Measurements from ENCODE around the gene TTLL11. TPM values are rescaled to one million over a fixed set of nuclear protein-coding genes. Genes with fewer than 3 reads are reported as not detected.
A peak's percentile ranks its signal among the peaks of the same experiment; 100 is the strongest.

TTLL11 gene
- total RNA-seq, 1 donor from 2014 or later, result 1.9 TPM

DNA sequence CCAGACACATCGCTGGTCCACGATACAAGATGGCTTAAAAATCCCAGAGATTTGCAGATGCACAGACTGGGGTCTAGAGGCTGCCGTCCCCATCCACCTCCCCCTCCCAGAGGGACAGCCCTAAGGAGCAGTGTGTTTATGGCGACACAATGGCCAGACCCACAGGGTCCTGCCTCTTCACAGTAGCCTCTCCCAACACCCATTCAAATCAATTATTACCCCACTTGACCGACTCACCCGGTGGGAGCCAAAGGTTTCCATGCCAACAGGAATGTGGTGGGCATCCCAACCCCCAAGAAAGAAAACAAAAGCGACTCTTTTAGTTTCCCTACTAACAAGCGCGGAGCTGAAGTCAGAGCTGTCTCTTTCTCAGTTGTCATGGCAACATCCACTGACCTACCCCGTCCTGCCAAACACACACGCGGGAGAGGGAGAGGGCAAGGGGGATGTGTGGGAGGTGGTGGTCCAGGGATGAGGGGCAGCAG is 209.0 kb downstream of the TTLL11 start:
- DNase-seq (ENCODE audit: low read depth in 2 of 2), result no peak

DNA sequence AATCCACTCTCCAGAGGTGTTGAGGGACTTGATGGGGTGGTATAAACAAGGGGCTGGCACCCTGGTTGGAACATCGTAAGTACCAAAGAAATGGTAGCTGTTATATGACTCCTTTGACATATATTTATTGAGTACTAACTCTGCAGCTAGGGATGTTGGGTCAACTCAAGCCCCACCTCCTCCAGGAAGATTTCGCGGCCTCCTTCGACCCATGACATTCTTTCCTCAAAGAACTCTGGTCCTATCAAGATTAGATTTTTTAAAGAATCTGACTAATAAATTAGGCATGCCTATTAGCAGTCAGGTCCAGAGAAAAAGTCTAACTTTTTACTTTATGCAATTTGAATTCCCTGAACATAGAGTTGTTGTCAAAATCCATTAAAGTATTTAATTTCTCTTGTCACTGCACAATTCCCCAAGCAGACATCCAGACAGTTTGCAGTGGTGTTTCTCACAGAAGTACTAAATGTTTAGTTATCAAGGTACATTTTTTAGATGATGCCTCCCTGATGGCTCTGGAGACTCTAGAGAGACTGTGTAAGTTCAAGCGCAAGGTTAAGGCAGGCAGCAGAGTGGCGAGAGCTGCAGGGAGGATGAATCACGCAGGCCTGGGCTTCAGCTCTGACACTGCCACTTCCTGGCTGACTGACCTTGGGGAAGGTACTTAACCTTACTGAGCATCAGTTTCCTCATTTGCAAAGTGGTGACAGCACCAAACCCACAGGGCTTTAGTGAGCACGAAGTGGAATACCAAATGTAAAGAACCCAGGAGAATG is 209.6 kb downstream of the TTLL11 start:
- peak in 1 of 2 donors; percentile 52 for DNase-seq (ENCODE audit: low read depth in 2 of 2)

DNA sequence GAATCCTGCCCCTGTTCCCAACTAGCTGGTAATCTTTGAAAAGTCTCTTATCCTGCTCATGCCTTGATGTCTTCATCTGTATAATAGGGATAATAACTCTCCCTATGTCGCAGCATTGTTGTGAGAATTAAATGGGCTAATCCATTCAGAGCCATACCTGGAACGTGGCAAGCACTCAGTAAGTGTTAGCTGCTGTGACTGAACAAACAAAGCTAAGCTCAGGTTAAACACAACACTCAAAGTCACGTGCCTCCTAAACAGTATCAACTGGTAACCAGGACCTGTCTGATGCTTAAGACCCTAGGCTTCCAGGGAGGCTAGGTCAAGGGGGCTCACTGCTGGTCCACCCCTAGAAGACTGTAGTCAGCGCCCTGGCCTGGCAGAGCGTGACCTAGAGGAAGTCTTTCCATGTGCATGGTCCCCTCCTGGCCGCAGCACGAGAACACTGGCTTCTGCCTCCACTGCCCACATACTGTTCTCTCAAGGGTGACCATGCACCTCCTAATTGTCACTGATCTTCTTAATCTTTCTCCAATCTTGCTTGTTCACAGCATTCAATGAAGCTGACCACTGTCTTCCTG is 211.1 kb downstream of the TTLL11 start:
- DNase-seq (ENCODE audit: low read depth in 2 of 2), result no peak

DNA sequence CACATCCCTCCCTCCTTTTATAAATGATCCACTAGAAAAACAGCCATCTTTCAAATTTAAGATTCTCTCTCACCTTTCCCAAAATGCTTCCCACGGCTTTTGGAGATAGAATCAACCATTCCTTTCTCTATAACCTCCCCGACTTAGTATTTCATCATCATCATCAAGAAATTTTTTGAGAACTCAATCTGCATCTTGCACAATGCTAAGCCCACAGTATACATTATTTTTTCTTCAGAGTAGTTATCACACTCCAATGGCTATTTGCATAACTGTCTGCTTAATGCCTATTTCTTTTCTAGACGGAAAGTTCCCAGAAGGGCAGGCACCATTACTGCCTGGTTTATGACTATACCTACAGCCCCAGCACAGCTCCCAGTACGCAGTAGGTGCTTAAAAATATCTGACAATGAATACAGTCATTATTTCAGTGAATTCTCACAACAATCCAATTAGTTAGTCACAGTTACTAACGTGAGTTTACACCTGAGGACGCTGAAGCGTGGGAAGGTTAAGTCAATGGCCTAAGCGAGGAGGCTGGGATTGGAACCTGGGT is 212.7 kb downstream of the TTLL11 start:
- no peak for DNase-seq (ENCODE audit: low read depth in 2 of 2)

GRCh38 chr9:121878271-121878822 is 214.8 kb downstream of the TTLL11 start:
- DNase-seq (ENCODE audit: low read depth in 2 of 2), result no peak

- no peak for DNase-seq (ENCODE audit: low read depth in 2 of 2)
These were observed 216.3 kb downstream of the TTLL11 start for GRCh38 chr9:121876658-121877271.

- DNase-seq (ENCODE audit: low read depth in 2 of 2), result no peak
These were observed 216.9 kb downstream of the TTLL11 start for GRCh38 chr9:121876255-121876654.

DNA sequence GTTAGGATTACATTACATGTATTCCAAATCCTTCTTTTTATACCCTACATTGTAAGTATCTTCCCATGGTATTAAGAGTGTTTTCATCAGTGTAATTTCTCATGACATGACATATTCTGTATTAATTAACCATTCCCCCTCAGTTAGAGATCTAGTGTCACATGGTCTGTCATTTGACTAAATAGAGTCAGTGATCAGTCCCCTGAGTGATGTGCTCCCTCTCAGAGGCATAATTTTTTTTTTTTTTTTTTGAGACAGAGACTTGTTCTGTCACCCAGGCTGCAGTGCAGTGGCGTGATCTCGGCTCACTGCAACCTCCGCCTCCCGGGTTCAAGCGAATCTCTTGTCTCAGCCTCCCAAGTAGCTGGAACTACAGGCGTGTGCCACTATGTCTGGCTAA is 218.6 kb downstream of the TTLL11 start:
- DNase-seq (ENCODE audit: low read depth in 2 of 2), result no peak

GRCh38 chr9:121871431-121872025 is 221.6 kb downstream of the TTLL11 start:
- no peak for DNase-seq (ENCODE audit: low read depth in 2 of 2)

DNA sequence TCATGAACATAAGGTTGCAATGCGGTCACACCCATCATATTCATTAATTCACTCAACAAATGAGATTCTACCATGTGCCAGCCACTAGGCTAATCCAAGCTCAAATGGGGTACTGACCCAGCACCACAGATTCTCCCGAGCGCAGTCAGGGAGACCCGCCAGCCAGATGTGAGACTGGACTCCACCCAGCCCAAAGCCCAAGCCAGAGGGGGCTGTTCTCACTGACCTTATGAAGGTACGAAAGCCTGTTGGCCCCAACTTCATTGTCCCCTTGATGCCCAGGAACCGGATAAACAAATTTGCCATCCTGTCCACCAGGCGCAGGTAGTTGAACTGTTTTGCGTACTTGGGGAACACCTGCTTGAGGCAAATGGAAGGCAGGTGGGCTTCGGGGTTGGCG is 222.8 kb downstream of the TTLL11 start:
- no peak for DNase-seq (ENCODE audit: low read depth in 2 of 2)

DNA sequence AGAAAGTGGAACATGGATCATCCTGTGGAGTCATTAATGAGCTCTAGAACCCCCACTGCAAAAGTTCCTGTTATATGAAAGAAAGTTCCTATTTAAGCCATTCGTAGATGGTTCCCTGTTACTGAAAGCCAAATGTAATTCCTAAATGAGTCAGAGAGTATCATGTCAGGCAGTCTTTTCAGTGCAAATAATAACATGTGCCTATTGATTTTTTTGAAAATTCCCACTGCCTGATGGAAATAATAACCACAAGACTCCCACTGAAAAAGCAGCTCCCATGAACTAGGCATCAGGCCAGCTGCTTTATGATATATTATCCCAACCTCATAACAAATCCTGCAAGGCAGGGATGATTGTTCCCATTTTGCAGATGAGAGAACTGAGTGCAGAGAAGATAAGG is 224.5 kb downstream of the TTLL11 start:
- no peak for DNase-seq (ENCODE audit: low read depth in 2 of 2)

- no peak for DNase-seq (ENCODE audit: low read depth in 2 of 2)
These were observed 226.2 kb downstream of the TTLL11 start for GRCh38 chr9:121866927-121867326.

GRCh38 chr9:121865884-121866283 is 227.2 kb downstream of the TTLL11 start:
- DNase-seq (ENCODE audit: low read depth in 2 of 2), result no peak

DNA sequence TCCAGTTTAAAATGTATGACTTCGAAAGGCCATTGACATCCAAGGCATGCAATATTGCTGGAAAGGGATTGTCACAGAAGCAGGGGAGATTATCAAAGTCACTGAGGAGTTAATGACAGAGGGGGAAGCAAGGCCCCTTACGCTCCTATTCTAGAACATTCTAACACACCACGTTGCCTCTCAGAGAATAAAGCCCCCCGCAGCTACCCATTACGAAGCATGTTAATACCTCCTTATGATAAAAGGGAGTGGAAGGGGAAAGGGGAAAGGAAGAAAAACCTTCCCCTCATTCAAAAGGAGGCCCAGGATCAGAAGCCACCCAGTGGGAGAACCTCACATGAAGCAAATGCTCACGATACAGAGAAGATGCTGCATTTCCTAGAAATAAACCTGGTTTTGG is 228.0 kb downstream of the TTLL11 start:
- no peak for DNase-seq (ENCODE audit: low read depth in 2 of 2)

DNA sequence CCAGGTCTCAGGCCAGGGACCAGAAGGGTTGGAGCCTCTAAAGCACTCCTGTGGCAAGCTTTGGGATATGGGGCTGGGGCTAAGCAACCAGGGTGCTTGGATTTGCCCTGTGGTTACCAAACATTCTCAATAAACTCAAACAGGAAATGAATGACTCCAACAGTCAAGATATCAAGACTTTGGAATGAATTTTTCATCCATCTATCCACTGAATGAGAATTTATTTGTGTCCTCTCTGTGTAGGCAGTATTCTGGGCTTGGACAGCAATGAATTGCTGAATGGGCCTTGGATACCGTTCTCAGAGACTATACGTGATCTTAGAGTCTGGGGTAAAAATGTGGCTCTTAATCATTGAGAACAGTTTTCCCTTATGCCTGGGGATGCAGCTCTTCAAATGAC is 229.2 kb downstream of the TTLL11 start:
- DNase-seq (ENCODE audit: low read depth in 2 of 2), result no peak

DNA sequence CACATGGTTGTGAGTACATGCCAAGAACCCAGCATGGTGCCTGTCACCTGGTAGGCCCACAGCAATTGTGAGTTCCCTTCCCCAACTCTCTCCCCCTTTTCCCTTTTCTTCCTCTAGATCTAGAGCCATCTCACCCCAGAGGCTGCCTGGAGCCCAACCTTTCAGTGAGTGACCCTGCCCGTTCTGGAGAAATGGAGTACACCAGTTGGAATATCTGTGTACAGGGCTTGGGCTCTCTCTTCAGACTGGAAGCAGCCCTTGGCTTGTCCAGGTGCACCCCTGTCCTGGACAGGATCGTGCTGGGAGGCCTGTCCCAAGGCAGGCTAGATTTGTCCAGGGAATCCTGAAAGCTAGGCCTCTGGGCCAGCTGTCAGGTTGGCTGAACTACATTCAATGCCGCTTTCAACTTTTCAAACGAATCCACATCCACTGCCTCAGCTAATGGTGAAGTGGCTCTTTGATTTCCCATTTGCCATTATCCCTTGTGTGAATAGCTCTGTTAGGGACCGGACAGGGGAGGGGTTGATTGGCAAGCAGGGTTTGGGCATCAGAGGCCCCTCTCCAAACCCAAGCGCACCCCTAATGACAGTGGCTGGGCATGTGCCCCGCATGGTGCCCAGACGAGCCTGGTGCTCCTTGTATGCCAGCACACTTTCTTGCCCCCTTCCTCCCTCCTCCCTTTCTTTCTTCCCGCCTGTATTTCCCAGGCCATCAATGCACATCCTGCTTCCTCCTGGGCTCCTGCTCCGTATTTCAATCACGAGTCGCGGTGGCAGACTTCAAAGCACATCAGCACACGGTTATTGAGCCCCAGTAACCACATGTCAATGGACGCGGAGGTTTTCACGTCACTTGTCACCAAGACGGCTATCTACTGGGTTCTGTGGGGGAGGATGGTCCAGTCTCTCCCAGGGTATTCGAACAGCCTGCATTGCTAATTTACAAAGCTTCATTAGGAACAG is 230.5 kb downstream of the TTLL11 start:
- DNase-seq (ENCODE audit: low read depth in 2 of 2), result no peak

DNA sequence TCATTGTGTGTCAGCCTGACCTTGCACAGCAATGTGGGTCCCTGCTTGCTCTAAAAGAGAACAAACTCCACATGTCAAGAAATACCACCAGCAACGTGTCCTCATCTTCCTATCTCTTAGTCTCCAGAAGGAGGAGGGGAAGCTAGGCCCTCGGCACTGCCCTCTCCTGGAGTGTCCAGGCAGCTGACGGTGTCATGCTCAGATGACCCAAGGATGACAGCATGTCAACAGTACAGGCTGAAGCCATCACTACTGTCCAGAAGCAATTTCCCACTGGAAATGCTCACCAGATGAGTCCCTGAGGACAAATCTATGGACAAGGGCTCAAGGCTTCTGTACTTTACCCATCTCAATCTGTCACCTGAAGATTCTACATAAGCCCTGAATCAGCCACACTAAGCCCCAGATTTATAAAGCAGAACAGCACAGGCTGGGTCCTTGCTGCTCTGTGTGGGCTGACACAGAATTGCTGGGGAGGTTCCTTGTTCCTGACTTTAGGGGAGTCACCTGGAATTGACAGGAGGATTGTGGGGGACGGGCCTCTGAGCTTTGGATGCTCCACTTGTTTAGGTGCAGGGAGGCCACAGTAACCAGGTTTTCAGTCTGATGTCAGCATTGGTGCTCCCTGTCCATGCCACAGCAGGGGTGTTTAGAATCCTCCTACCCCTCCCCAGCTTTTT is 231.5 kb downstream of the TTLL11 start:
- DNase-seq (ENCODE audit: low read depth in 2 of 2), result peak in 1 of 2 donors; percentile 57

- peak; percentile 11 to 61 for DNase-seq (ENCODE audit: low read depth in 2 of 2)
These were observed 232.4 kb downstream of the TTLL11 start for GRCh38 chr9:121860744-121861143.

DNA sequence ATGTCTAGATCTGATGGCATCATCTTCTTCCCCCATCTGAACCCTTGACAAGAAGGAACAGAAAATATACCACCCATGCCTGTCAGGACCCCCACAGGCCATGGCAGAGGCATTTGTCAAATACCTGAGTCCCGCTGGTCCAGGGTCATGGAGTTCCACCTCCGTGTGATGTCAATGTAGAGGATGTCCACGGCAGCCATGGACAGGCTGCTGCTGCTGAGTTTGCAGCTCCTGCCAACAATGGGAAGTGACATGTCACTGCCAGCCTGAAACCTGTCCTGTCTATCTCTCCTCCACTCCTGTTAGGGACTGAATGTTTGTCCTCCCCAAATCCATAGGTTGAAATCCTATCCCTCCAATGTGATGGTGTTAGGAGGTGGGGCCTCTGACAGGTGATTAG is 232.9 kb downstream of the TTLL11 start:
- DNase-seq (ENCODE audit: low read depth in 2 of 2), result no peak

GRCh38 chr9:121859646-121860045 is 233.5 kb downstream of the TTLL11 start:
- DNase-seq (ENCODE audit: low read depth in 2 of 2), result no peak

Data from dermis microvascular lymphatic vessel endothelial cell (primary cell).